Stimulated activated CD4-positive, alpha-beta T cell treated with anti-CD3 and anti-CD28 coated beads, Interleukin-12 subunit alpha, Interleukin-12 subunit beta, amount 100 ng/mL, for 24 hours (primary cell): ENCODE measurements around the gene ZMYND8.
"Not testable (repeated sequence)": the region's sequence is repeated elsewhere in the genome, so short reads cannot be mapped to it uniquely, and the experiment has no call there.

Experiments
- DNase-seq, 2 experiments: peaks; one replicate each; pipeline ENCODE4 v3.0.0-alpha.2; 2020; ENCODE audit warnings: low read depth in 2 of 2

Gene ZMYND8

DNA sequence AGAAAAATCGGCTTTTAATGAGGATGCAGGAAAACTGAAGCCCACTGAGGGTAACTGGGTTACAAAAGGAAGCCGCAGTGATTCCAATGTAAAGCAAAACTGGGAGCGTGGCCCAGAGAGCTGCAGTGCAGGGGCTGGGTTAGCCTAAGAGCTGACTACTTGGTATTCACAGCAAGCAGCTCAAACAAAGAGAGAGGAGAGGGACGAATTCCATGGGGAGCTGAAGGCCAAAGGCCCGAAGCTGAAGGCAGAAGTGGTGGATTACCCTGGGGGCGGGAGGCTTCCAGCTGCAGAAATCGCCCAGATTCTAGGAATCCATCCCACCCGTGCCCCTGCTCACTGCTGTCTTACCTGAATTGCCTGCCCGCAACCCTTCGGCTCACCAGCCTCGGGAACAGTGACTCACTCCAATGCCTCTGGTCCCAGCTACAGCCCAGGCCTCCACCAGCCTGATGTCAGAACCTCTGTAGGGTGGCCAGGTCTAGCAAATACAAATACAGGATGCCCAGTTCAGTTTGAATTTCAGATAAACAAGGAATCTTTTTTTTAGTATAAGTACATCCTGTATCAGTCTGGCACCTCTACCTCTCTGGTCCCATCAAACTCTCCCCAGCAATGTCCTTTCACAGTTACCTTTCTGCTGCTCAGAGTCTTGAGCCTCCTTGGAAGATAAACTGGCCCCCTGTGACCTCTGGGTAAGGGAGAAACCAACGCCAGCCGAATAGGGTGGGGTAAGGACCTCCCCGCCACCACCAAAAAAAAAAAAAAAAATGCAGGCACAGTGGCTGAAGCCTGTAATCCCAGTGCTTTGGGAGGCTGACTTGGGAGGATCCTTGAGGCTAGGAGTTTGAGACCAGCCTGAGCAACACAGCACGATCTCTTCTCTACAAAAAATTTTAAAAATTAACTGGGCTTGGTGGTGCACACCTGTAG lies 14.6 kb upstream of the ZMYND8 start:
- DNase-seq, result no peak

DNA sequence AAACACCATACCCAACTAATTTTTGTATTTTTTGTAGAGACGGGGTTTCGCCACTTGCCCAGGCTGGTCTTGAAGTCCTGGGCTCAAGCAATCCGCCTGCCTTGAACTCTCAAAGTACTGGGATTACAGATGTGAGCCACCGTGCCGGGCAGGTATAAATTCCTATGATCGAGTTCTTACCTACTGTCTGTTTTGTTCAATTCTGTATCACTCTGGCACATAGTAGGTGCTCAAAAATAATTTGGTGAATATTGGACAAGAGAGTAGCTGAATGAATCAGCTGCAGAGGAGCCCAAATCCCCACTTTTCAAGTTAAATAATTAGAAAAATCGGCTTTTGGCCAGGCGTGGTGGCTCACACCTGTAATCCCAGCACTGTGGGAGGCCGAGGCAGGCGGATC lies 13.7 kb upstream of the ZMYND8 start:
- no peak for DNase-seq

DNA sequence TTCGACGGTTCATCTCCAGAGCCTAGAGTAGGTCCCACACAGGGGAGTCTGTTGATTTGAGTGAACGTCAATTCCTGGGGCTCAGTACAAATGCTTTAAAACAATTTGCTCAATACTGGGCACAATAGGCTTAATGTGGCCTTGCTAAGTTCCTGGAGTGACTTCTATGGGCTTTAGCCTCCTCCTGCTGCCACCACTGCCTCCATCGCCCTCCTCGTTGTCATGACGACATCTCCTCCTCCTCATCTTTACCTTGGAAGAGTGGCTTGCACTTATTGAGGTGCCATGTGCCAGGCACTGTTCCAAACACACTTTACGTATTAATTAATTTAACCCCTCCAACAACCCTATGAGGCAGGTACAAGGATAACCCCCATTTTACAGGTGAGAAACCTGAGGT lies 11.8 kb upstream of the ZMYND8 start:
- DNase-seq, result no peak

DNA sequence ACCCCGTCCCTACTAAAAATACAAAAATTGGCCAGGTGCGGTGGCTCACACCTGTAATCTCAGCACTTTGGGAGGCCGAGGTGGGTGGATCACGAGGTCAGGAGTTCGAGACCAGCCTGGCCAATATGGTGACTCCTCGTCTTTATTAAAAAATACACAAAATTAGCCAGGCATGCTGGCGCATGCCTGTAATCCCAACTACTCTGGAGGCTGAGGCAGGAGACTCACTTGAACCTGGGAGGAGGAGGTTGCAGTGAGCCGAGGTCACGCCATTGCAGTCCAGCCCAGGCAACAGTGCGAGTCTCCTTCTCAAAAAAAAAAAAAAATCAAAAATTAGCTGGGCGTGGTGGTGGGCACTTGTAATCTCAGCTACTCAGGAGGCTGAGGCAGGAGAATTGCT lies 9.8 kb upstream of the ZMYND8 start:
- not testable (repeated sequence) for DNase-seq

DNA sequence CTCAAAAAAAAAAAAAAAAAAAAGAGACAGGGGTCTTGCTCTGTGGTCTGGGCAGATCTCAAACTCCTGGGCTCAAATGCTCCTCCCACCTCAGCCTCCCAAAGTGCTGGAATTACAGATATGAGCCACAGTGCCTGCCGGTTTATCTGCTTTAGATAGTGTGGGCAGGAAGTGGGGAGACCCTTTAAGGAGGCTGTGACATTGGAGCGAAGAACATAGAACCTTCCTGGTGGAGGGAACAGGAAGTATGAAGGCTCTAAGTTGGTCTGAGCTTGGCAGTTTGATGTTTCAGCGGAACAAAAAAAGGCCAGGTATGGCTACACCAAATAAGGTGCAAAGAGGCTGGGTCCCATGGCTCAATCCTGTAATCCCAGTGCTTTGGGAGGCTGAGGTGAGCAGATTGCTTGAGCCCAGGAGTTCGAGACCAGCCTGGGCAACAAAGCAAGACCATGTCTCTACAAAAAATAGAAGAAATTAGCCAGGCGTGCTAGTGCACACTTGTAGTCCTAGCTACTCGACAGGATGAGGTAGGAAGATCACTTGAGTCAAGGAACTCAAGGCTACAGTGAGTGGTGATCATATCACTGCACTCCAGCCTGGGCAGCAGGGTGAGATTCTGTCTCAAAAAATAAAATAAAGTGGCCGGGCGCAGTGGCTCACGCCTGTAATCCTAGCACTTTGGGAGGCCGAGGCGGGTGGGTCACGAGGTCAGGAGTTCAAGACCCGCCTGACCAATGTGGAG lies 8.7 kb upstream of the ZMYND8 start:
- DNase-seq, result no peak

DNA sequence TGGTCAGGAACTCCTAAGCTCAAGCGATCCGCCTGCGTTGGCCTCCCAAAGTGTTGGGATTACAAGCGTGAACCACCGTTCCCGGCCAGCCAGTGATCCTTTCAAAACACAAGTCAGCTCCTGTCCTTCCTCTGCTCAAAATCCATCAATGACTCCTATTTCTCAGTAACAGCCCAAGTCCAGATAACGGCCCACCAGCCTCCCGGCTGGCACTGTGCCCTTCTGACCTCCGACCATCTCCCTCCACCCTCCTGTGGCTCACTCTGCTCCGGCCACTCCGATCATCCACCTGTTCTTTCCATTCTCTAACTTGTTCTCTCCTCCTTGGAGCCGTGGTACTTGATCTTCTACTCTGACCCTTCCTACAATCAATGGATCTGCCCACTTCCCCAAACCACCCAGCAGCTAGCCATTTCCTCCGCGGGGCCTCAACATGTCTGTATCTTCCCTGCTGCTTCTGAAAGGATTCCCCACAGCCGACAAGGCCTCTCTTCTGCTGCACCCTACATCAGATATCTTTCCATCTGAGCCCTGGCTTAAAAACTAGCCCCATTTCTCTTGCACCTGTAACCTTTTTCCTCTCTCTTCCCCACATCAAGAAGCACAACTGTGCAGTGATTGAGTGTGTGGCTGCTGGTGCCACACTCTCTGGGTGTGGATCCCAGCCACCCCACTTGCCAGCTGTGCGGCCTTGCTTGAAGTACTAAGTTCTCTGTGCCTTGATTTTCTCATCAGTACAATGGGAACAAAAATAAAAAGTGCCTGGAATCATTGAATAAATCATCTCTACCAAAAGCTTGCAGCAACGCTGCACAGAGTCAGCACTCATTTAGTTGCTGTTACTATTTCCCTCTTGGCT lies 6.1 kb upstream of the ZMYND8 start:
- no peak for DNase-seq

DNA sequence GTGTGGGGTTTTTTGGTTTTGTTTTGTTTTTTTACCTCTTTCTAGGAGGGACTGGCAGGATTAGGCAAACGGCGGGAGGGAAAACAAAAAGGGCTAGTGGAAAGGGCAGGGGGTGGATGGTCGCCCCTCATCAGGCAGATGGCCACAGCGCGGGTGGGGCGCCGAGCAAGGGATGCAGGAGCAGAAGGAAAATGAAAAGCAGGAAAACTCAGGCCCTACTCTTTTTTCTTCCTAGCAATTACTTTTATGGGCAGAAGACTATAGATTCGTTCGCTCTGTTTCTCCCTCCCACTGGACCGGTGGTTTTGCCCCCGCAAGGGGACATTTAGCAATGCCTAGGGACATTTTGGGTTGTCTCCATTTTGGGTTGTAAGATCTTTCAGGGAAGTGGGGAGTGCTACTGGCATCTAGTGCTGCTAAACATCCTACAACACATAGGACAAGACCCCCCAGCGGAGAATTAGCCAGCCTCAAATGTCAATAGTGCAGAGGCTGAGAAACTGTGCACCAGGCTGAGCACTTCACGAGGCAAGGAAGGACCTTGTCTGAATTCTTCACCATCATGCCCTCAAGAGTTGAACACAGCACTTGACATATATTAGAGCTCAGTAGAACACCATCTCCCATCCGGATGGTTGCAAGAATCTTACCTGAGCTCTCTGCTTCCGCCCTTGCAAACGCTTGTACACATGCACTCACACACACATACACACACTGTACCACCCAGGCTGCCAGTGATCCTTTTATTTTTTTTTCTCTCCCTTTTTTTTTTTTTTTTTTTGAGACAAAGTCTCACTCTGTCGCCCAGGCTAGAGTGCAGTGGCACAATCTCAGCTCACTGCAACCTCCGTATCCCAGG lies 4.8 kb upstream of the ZMYND8 start:
- no peak for DNase-seq

DNA sequence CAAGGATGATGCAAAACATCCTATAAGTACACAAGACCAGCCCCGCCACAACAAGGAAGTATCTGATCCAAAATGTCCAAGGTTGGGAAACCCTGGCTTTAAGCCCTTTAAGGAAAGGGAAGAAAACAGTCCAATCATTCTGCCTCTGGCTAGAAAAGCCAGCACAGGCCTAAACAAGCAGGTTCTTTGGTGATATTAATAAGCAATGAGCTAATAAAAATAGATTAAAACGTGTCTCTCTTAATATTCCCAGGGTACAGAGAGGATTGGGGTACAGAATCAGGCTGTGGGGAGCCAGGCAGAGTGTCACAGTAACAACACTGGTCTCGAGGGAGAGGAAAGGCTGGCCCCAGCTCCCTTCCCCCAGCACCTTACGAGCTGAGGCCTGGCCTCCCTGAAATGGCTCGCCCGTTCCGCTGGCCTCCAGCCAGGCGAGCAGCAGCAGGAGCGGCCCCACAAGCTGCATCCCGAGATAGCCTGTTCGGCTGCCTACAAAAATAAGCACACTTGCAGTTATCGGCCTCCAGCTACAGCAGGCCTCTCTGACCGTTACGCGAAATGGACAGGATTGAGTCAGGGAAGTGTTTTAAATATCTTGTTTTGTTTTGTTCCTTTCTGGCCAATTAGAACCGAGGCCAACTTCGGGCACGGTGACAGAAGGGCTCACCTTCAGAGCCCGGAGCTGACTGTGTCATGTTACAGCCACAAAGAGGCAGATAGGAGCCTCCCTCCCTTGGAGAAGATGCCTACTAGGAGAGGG lies 4.0 kb upstream of the ZMYND8 start:
- DNase-seq, result no peak

DNA sequence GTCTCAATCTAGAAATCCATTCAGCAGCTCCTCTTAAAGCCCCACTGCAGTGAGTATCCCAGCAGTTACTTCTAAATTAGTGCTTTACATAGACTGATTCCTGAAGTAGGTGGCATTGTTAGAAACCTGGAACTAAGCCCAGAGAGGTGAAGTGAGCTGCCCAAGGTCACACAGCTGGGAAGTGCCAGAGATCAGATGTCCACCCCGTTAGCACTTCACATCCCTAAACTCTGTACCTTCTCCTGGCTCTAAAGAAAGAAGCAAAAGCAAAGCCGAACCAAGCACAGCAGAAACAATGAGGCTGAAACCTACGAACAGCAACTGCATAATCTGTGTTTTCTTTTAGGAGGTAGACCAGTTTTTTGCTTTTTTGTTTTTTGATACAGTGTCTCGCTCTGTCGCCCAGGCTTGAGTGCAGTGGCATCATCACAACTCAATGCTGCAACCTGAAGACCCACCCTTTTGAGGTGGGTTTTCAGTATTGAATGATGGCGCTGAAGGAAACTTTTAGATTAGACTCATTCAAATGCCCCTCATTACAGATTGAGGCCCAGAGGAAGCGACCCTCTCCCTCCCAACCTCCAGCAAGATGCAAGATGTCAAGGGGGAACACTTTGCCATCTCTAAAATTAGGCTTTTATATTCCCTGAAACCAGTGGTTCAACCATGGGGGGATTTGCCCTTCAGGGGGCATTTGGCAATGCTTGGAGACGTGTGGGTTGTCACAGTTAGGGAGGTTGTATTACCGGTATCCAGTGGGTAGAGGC lies 3.2 kb upstream of the ZMYND8 start:
- no peak for DNase-seq

DNA sequence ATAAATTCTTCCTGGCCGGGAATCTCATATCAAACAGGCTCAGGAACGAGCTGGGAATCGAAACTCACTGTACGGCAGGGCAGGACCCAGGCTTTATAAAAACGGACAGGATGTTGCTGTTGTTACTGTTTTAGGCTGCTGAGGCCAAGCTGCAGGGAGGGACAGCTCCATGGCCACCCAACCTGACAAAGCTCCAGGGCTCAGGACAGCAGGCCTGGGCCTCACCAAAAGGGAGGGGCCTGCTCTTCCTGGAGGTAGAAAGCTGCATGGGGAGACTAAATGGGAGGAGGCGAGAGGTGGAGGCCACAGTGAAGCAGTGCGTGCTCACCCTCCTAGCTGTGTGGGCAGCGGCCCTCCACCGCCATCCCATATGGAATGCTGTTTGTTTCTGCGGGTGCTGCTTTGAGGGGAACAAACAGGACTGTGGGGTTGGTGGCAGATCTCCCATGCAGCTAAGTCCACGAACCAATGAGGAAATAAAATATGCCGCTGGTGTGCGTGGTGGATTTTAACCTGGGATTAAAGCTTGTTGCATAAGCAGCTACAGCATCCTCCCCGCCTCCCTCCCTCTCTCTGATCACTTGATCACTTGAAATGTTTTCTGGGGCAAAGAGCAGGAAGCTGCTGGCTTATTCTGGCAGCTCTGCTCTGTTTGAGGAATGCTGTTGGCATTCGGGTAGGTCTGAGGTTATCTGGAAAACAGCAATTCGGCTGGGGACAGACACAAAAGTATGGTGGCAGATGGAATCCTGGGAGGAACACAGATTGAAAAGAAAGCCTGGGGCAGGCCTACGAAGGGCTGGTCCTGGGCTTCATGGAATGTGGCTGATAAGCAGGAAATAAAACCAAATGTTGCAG lies 2.4 kb upstream of the ZMYND8 start:
- DNase-seq, result no peak

DNA sequence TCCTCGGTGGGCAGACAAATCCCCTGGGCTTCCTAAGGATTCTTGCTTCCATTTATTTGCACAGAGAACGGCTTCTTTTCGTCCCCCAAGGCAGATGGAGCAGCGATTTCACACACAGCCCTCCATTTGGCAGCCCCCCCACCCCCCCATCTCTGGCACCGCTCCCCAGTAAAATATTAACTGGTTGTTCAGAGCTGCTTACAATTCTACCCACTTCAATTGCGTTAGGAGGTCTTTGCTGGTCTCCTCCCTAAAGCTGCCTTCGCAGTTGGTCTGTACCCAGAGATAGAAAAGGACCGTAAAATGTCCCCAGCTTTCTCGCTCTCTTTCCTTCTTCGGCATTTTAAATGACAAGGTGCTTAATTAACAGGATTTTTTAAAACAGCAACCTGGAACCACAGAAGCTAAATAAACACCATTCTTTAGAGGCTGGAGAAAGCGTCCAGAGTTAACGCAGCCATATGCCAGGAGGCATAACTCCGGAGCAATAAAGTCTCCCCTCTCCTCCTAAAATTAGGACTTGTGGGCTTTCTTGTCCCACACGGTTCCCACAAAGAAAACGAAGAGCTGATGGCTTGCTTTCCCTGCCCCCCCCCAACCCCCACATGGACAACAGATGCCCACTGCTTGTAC lies 1.7 kb upstream of the ZMYND8 start:
- no peak for DNase-seq

DNA sequence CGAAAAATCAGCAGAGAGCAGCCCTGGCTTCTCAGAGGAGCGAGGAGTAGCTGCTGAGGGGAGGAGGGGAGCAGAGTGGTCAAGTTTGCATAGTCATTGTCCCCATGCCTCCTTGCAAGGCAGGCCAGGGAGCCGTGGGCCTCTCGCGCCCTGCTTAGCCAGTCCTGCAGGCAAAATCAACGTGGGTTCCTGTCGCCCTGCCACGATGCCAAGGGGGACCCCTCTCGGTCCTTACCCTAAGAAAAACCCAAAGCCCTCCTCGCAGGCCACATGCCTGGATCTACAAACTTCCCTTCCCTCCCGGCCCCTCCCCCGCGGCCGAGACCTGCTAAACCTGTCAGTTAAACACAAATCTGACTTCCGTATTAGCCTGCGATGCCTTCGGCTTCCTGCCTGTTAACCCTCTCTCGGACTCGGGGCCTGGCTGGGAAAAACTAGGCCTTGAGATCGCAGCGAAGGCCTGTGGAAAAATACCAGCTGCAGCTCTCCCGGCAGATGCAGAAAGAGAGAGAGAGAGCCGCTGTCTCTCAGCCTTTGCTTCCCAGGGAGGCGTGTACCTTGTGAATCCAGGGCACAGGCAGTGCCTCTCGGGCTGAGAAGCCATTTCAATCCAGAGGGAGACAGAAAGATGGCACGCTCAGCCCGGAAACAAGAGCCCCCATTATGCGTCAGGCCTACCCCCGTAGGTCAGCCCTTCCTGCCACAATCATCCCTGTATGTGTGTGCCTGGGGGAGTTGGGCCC lies 968 bp upstream of the ZMYND8 start:
- DNase-seq, result peak; percentile 48 to 62

DNA sequence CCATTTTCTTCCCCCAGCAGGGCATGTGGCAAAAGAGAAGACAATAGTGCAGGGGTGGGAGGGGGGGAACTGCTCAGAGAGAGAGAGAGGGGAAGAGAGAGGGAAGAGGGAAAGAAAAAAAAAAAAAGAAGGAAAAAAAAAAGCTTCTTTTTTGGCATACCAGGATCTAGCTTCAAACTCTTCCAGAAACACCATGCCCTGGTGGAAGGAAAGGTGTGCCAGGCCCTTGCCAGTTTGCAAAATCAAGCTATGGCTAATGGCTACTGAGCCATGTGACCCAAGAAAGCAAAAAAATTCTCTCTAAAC lies 326 bp downstream of the ZMYND8 start:
- no peak for DNase-seq

DNA sequence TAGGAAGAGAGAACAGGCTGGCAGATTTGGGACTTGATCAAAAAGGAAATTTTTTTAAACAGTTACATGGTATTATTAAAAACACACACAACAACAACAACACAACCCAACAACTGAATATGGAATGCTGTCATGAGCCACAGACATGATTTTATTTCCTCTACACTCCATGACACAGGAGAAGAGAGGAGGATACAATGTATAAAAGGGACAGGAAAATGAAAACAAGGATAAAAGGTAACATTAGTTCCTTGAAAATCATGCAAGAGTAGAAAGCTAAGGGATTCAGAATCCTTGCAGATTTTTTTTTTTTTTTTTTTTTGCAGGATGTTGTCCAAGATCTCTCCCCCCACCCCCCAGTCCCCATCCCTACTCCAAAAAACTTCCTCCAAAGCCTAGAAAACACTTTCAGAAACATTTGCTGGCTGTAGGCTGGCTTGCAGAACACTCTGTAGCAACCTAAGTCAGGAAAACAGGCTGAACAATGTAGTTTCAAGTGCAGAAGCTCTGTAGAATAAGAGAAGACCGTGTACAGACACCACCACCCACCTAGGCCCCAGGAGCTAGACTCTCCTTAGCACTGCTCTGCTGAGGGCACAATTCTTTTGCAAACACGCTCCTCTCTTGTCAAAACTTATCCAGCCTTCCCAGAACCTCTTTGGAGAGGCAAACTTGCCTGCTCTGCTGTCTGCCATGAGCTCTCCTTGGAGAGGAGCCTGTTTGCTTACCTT lies 845 bp downstream of the ZMYND8 start:
- no peak for DNase-seq

DNA sequence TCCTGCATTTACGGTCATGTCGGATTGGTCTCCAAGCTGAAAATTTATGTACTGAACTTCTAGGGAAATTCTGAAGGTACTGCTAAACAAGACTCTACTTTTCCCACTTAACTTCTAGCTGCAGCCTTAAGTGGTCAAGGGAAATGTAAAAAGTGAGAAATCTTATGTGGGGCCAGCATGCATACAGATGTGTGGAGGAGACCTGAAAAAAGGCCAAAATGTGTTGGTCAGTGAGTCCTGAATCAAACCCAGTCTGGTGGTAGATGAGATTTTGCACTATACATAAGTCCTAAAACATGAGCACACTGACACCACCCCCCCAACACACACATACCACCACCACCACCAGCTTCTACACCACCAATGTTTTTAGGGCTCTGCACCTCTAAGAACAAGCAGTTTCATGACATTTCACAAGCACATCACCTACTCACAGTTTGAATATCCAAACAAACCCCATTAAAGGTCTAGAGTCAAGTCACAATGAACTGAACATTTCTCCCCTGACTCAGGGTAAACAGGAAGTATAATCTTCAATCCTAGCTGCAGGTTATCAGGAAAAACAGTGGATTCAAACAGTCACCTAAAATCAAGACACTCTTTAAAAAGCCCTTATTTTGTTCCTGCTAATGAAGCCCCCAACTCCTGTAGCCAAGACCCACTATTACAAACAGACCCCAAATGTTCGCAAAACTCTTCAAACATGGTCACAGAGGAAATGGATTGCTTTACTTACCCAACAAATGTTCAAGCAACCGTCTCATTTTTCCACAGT lies 1.6 kb downstream of the ZMYND8 start:
- DNase-seq, result no peak

DNA sequence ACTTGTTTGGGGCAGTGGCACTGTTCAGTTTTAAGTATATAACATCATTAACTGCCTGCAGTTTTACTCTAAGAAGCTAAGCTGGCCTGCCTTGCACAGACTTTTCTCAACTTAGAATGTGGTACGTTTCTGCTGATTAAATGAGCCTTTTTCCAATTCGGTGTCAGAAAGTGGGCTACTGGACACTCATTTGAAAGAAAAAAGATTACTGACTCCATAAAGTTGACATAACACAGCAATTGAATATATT lies 2.1 kb downstream of the ZMYND8 start:
- DNase-seq, result no peak
